ENCODE data around the gene UPK2.

DNA sequence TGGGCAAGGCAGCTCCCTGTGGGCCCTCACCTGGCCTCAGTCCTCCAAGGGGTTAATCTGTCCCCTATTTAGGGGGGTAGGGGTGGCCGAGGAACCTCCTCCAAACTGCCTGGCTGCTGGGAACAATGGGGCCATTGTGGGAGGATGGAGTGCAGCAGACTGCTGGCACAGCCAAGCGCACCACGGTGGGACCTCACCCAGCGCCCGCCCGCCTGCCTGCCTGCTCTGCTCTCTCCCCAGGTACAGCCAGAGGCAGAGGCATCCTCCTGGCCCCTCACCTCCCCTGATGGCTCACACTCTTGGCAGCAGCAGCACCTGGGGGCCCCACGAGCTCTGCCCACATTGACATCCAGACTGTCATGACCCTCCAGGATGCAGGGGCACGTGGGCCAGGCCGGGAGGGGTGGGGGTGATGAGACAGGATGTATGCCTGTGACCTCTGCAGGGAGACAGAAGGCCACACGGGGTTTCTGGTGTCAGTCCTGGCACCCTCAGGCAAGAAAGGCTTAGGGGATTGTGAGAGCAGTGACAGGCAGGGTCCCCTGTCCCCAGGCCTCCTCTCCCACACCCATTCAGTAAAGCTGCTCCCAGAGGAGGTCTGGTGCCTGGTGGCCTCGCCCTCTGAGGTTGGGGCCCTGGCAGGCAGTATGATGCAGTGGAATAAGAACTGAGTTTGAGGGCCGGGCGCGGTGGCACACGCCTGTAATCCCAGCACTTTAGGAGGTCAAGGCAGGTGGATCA is 41.8 kb upstream of the UPK2 start:
- TF ChIP-seq, protein P1, sequence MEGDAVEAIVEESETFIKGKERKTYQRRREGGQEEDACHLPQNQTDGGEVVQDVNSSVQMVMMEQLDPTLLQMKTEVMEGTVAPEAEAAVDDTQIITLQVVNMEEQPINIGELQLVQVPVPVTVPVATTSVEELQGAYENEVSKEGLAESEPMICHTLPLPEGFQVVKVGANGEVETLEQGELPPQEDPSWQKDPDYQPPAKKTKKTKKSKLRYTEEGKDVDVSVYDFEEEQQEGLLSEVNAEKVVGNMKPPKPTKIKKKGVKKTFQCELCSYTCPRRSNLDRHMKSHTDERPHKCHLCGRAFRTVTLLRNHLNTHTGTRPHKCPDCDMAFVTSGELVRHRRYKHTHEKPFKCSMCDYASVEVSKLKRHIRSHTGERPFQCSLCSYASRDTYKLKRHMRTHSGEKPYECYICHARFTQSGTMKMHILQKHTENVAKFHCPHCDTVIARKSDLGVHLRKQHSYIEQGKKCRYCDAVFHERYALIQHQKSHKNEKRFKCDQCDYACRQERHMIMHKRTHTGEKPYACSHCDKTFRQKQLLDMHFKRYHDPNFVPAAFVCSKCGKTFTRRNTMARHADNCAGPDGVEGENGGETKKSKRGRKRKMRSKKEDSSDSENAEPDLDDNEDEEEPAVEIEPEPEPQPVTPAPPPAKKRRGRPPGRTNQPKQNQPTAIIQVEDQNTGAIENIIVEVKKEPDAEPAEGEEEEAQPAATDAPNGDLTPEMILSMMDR (IDR thresholded peaks at IDR 0.05; ENCODE audit: low read length): no peak
- TF ChIP-seq EZH2 (IDR thresholded peaks at IDR 0.05; ENCODE audit: borderline replicate concordance, low read length): no peak

Measured in OCI-LY1 (cell line).